H1 (cell line): ENCODE results near the gene GLYATL3. TPM values are rescaled to one million over a fixed set of nuclear protein-coding genes. Genes with fewer than 3 reads are reported as not detected.

Experiments
- CTCF ChIA-PET: fragments of 300-600 bp; sonication (Branson Sonifier 250); formaldehyde crosslinking; loops from one replicate; lab custom pipeline; 2021; ENCODE audit not compliant: partially characterized antibody; lab: Charles Lee
- POLR2A ChIA-PET: fragments of 300-600 bp; sonication (Branson Sonifier 250); formaldehyde crosslinking; loops from one replicate; lab custom pipeline; 2021; ENCODE audit warnings: inconsistent platforms; ENCODE audit not compliant: partially characterized antibody; lab: Charles Lee
- DNase-seq, 2 experiments: peaks; one replicate each; pipeline versions ENCODE4 v3.0.0 to v3.0.0-alpha.2; 2010 to 2022; ENCODE audit warnings: low spot score in 2 of 2, low read depth in 1 of 2, mixed read lengths in 1 of 2
- FAIRE-seq: peaks from 2 replicates; lab custom pipeline; 2011; peaks lifted over from hg19 to GRCh38; lab: Jason Lieb, UNC
- H2AFZ ChIP-seq: 2 replicates; pipeline ENCODE4 v1.8.1; 2012; ENCODE audit warnings: low read length, inconsistent platforms
- H2AK5ac ChIP-seq: 2 replicates; pipeline ENCODE4 v1.6.1; 2013; ENCODE audit warnings: low read depth, low read length
- H2BK120ac ChIP-seq: replicated peaks from 2 replicates; pipeline ENCODE3; 2013; ENCODE audit warnings: low read depth, low read length, inconsistent platforms
- H2BK12ac ChIP-seq: 2 replicates; pipeline ENCODE4 v1.6.1; 2013; ENCODE audit warnings: low read depth, low read length
- H2BK15ac ChIP-seq: 2 replicates; pipeline ENCODE4 v1.6.1; 2013; ENCODE audit warnings: low read length
- H2BK20ac ChIP-seq: 2 replicates; pipeline ENCODE4 v1.6.1; 2013; ENCODE audit warnings: low read length
- H2BK5ac ChIP-seq: 2 replicates; pipeline ENCODE4 v1.6.1; 2013; ENCODE audit warnings: low read depth, low read length
- H3K14ac ChIP-seq: 2 replicates; pipeline ENCODE4 v1.6.1; 2013; ENCODE audit warnings: inconsistent platforms; ENCODE audit not compliant: insufficient read length
- H3K18ac ChIP-seq: 2 replicates; pipeline ENCODE4 v1.6.1; 2013; ENCODE audit warnings: low read length; ENCODE audit errors: extremely low read depth
- H3K23ac ChIP-seq: 2 replicates; pipeline ENCODE4 v1.6.1; 2013; ENCODE audit warnings: inconsistent platforms; ENCODE audit not compliant: insufficient read length
- H3K23me2 ChIP-seq: 2 replicates; pipeline ENCODE4 v1.6.1; 2013; ENCODE audit warnings: low read depth, low read length
- H3K27ac ChIP-seq: 2 replicates; pipeline ENCODE4 v1.6.1; 2011; ENCODE audit warnings: low read depth, low read length, inconsistent platforms
- H3K27me3 ChIP-seq, 4 experiments: replicated peaks in 1 of 4; 1 replicate in 1 of 4; 2 replicates in 3 of 4; pipeline versions ENCODE4 v1.6.1 to v1.8.1; 2011 to 2013; ENCODE audit warnings: low read length in 3 of 4, mild to moderate bottlenecking in 3 of 4, inconsistent platforms in 2 of 4, mixed read lengths in 2 of 4, moderate library complexity in 1 of 4; ENCODE audit not compliant: control insufficient read depth in 3 of 4, insufficient read depth in 3 of 4; ENCODE audit errors: extremely low read depth in 1 of 4
- H3K36me3 ChIP-seq, 4 experiments: 2 replicates each; pipeline versions ENCODE4 v1.6.1 to v1.8.1; 2011 to 2013; ENCODE audit warnings: mild to moderate bottlenecking in 4 of 4, low read length in 3 of 4, moderate library complexity in 2 of 4, control low read depth in 1 of 4, inconsistent platforms in 1 of 4; ENCODE audit not compliant: insufficient read depth in 4 of 4, control insufficient read depth in 2 of 4
- H3K4ac ChIP-seq: replicated peaks from 2 replicates; pipeline ENCODE3; 2013; ENCODE audit warnings: low read length, low read depth, mixed read lengths, inconsistent platforms; ENCODE audit not compliant: insufficient read length
- H3K4me1 ChIP-seq, 4 experiments: replicated peaks in 1 of 4; 1 replicate in 1 of 4; 2 replicates in 3 of 4; pipeline versions ENCODE4 v1.6.1 to v1.8.1; 2011 to 2013; ENCODE audit warnings: low read length in 3 of 4, inconsistent platforms in 2 of 4, mixed read lengths in 1 of 4; ENCODE audit not compliant: insufficient read depth in 4 of 4, control insufficient read depth in 3 of 4
- H3K4me2 ChIP-seq, 2 experiments: 2 replicates each; pipeline versions ENCODE4 v1.6.1 to v1.8.1; 2011 to 2013; ENCODE audit warnings: low read depth in 2 of 2, low read length in 2 of 2, control low read depth in 1 of 2, inconsistent platforms in 1 of 2, mild to moderate bottlenecking in 1 of 2; ENCODE audit not compliant: insufficient read depth in 1 of 2
- H3K4me3 ChIP-seq, 4 experiments: fragments of 200-600, 300-600 bp in 1 of 4; sonication (generic), shearing (Covaris generic), sonication (Bioruptor Twin) in 1 of 4; 2 replicates each; pipeline versions ENCODE4 v1.5.1 to v1.8.1; 2011 to 2016; ENCODE audit warnings: low read length in 4 of 4, low read depth in 3 of 4, control low read depth in 2 of 4, inconsistent platforms in 2 of 4, mild to moderate bottlenecking in 2 of 4, mixed read lengths in 1 of 4, moderate library complexity in 1 of 4; ENCODE audit not compliant: insufficient read depth in 2 of 4; ENCODE audit errors: extremely low read depth in 1 of 4
- H3K56ac ChIP-seq: replicated peaks from 2 replicates; pipeline ENCODE3; 2013; ENCODE audit warnings: low read depth, mild to moderate bottlenecking, mixed read lengths, low read length, inconsistent platforms; ENCODE audit not compliant: insufficient read length
- H3K79me1 ChIP-seq: 2 replicates; pipeline ENCODE4 v1.6.1; 2013; ENCODE audit warnings: low read depth, low read length, control low read depth
- H3K79me2 ChIP-seq, 2 experiments: 2 replicates each; pipeline versions ENCODE4 v1.6.1 to v1.8.1; 2012 to 2013; ENCODE audit warnings: low read length in 2 of 2, mild to moderate bottlenecking in 2 of 2, inconsistent platforms in 1 of 2; ENCODE audit not compliant: insufficient read depth in 2 of 2, control insufficient read depth in 1 of 2
- H3K9ac ChIP-seq, 4 experiments: replicated peaks in 1 of 4; 1 replicate in 1 of 4; 2 replicates in 3 of 4; pipeline versions ENCODE4 v1.6.1 to v1.8.1; 2011 to 2013; ENCODE audit warnings: low read depth in 3 of 4, low read length in 3 of 4, control low read depth in 2 of 4, mild to moderate bottlenecking in 2 of 4, moderate library complexity in 2 of 4, inconsistent platforms in 1 of 4; ENCODE audit errors: extremely low read depth in 1 of 4
- H3K9me3 ChIP-seq, 2 experiments: 2 replicates each; pipeline versions ENCODE4 v1.6.1 to v1.8.1; 2012 to 2013; ENCODE audit warnings: mild to moderate bottlenecking in 2 of 2, moderate library complexity in 2 of 2, control low read depth in 1 of 2, inconsistent platforms in 1 of 2, low read depth in 1 of 2, low read length in 1 of 2, mixed read lengths in 1 of 2; ENCODE audit not compliant: insufficient read depth in 2 of 2
- H4K20me1 ChIP-seq, 2 experiments: replicated peaks in 1 of 2; 2 replicates each; pipeline versions ENCODE3 to v1.8.1; 2011 to 2013; ENCODE audit warnings: inconsistent platforms in 2 of 2, low read length in 2 of 2, mild to moderate bottlenecking in 1 of 2; ENCODE audit not compliant: insufficient read depth in 2 of 2, control insufficient read depth in 1 of 2
- H4K5ac ChIP-seq: 2 replicates; pipeline ENCODE4 v1.6.1; 2013; ENCODE audit warnings: low read length, low read depth, mixed read lengths, inconsistent platforms; ENCODE audit not compliant: insufficient read length
- H4K8ac ChIP-seq: 2 replicates; pipeline ENCODE4 v1.8.0; 2013; ENCODE audit warnings: mild to moderate bottlenecking, moderate library complexity, low read length, inconsistent platforms; ENCODE audit not compliant: insufficient read depth; ENCODE audit errors: extremely low read depth
- H4K91ac ChIP-seq: replicated peaks from 2 replicates; pipeline ENCODE3; 2013; ENCODE audit warnings: low read length, mixed read lengths, inconsistent platforms; ENCODE audit not compliant: insufficient read length
- CHD1 ChIP-seq: IDR thresholded peaks from 2 replicates; pipeline ENCODE4 v1.6.1; 2012; ENCODE audit warnings: low read depth, low read length, improper control_type of control experiment
- CREB1 ChIP-seq: IDR thresholded peaks from 2 replicates; pipeline ENCODE4 v1.6.1; 2012; ENCODE audit warnings: inconsistent platforms
- CTBP2 ChIP-seq: IDR thresholded peaks from 2 replicates; pipeline ENCODE4 v1.7.0; 2011; ENCODE audit warnings: borderline replicate concordance, mild to moderate bottlenecking, moderate library complexity, mixed read lengths, low read length; ENCODE audit not compliant: insufficient read depth, insufficient read length
- EZH2 ChIP-seq: fragments of 200-600 bp; sonication (generic); IDR thresholded peaks from 2 replicates; pipeline ENCODE4 v1.7.1; 2012; ENCODE audit warnings: low read depth, mild to moderate bottlenecking, moderate library complexity, low read length, inconsistent platforms; ENCODE audit not compliant: severe bottlenecking
- FOSL1 ChIP-seq: IDR thresholded peaks from 2 replicates; pipeline ENCODE4 v1.6.1; 2011; ENCODE audit warnings: mild to moderate bottlenecking, low read depth, low read length, moderate library complexity; ENCODE audit not compliant: insufficient read depth
- JUND ChIP-seq: IDR thresholded peaks from 2 replicates; pipeline ENCODE4 v1.6.1; 2011; ENCODE audit warnings: mild to moderate bottlenecking, improper control_type of control experiment, low read length
- KDM1A ChIP-seq: fragments of 200-600, 300-600 bp; sonication (generic); IDR thresholded peaks from 2 replicates; pipeline ENCODE4 v1.7.1; 2016; ENCODE audit warnings: mild to moderate bottlenecking, low read length, borderline replicate concordance
- NRF1 ChIP-seq: IDR thresholded peaks from 2 replicates; pipeline ENCODE4 v1.6.1; 2011; ENCODE audit warnings: mild to moderate bottlenecking, low read depth, low read length, improper control_type of control experiment
- POLR2A ChIP-seq, 2 experiments: IDR thresholded peaks; 1 replicate in 1 of 2; 2 replicates in 1 of 2; pipeline ENCODE4 v1.6.1; 2011; ENCODE audit warnings: low read depth in 2 of 2, low read length in 2 of 2, mild to moderate bottlenecking in 2 of 2; ENCODE audit errors: control extremely low read depth in 1 of 2
- POU5F1 ChIP-seq: IDR thresholded peaks from 2 replicates; pipeline ENCODE4 v1.6.1; 2011; ENCODE audit warnings: low read depth, mild to moderate bottlenecking, low read length, moderate library complexity
- SP2 ChIP-seq: IDR thresholded peaks from 2 replicates; pipeline ENCODE4 v1.6.1; 2012; ENCODE audit warnings: mild to moderate bottlenecking, low read length, inconsistent platforms
- TBP ChIP-seq: IDR thresholded peaks from 2 replicates; pipeline ENCODE4 v1.6.1; 2011; ENCODE audit warnings: low read depth, low read length, improper control_type of control experiment
- TEAD4 ChIP-seq: IDR thresholded peaks from 2 replicates; pipeline ENCODE4 v1.6.1; 2012; ENCODE audit warnings: low read depth, low read length, inconsistent platforms, mixed read lengths
- WGBS, 2 experiments: shearing (Covaris generic) in 1 of 2; methylation state at CpG; one replicate each; pipeline versions ENCODE4 v1.1.6 to v1.1.7; 2013 to 2015; ENCODE audit warnings: low lambda C conversion rate in 2 of 2, mixed read lengths in 2 of 2, inconsistent platforms in 1 of 2, low coverage in 1 of 2, missing lambda C conversion rate in 1 of 2; ENCODE audit not compliant: insufficient replicate concordance in 2 of 2, insufficient coverage in 1 of 2, insufficient read length in 1 of 2; ENCODE audit errors: extremely low coverage in 1 of 2, missing lambda C conversion rate in 1 of 2; 5-methylcytosine and 5-hydroxymethylcytosine counted together
- polyA plus RNA-seq, 7 experiments: library from polyadenylated mRNA; depleted of rRNA in 3 of 7; stranded (reverse) in 5 of 7; unstranded in 2 of 7; fragments of >200 nt in 5 of 7; fragments of 200-250 nt in 2 of 7; gene quantifications; 1 replicate in 5 of 7; 2 replicates in 1 of 7; 4 replicates in 1 of 7; pipeline versions ENCODE4 v1.2.1 to v1.2.3, GENCODE V29; 2011 to 2013; ENCODE audit warnings: missing spikeins in 2 of 7, mixed read lengths in 2 of 7
- total RNA-seq: library from RNA; stranded (reverse); fragmentation: NEBNext Ultra II Directional; extraction: Animal tissue kit (Norgen Biotek cat#: 25700); gene quantifications from 2 replicates; pipeline ENCODE4 v1.2.1, GENCODE V29; 2021

Gene GLYATL3
- total and polyA plus RNA-seq, 2 of the 8 experiments (the other 6 are each of a cell fraction or from before 2014, with no cell fraction given), result not detected

DNA sequence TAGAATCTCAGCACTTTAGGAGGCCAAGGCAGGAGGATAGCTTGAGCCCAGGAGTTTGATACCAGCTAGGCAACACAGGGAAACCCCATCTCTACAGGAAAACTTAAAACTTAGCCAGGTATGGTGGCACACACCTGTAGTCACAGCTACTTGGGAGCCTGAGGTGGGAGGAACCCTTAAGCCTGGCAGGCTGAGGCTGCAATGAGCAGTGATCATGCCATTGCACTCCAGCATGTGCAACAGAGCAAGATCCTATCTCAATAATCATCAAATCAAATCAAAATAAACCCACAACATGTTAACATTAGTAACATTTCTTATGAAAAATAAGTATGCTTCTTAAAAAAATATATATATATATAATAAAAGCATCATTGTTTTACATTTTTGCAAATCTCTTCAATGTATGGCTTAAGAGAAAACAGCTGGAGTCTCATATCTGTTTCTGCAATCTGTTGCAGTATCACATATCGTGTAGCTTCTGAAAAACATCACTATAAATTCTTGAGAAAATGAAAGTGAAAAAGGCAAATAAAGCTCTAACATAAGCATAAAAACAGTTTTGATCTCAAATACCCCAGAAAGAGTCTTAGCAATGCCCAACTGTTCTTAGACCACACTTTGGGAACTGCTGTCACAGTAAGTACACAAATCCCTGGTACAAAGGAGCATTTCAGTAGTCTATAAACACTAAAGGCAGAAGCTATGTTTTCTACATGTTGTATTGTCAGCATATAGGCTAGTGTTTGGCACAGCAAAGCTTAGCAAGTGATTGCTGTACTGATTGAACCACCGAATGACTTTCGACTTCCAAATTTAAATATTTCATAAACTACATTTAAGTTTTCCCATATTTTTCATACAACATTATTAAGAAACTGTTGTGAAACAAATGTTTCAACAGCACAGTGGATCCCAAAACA lies 44.7 kb upstream of the GLYATL3 start:
- no peak overlapping the region for H2AFZ ChIP-seq
- no peak overlapping the region for H4K8ac ChIP-seq
- H2BK120ac ChIP-seq, result no peak overlapping the region
- no peak overlapping the region for H2BK20ac ChIP-seq
- no peak overlapping the region for H3K9ac ChIP-seq
- FAIRE-seq (no peak), DNase-seq (no peak)
- H4K91ac ChIP-seq, result no peak overlapping the region
- H2BK12ac ChIP-seq, result no peak overlapping the region
- no peak overlapping the region for H2BK15ac ChIP-seq
- no peaks in the 10 kb centered on the region for H4K20me1 ChIP-seq
- H3K23ac ChIP-seq, result no peak overlapping the region
- no peak overlapping the region for H3K18ac ChIP-seq
- ChIA-PET CTCF (interaction anchor here (1.0 kb wide), 2 partner anchors 15 to 57 kb away, joined by 3 to 4 read pairs; no protein-coding TSS in a partner anchor), POLR2A (no interaction called here)
- no peaks in the 10 kb centered on the region for H3K79me1 ChIP-seq
- H3K36me3 ChIP-seq, result peaks cover 0 to 14% (median 1%) of the 10 kb centered on the region in 4 experiments; a peak in 3 of 8 replicates
- H3K27ac ChIP-seq, result no peak overlapping the region
- no peaks in the 10 kb centered on the region for H3K4me1 ChIP-seq
- H4K5ac ChIP-seq, result no peak overlapping the region
- H3K9me3 ChIP-seq, result no peaks in the 10 kb centered on the region
- no peak overlapping the region for H3K14ac ChIP-seq
- 95 to 100% methylated on average over 2 to 3 of the region's 3 CpGs for WGBS, 2 experiments
- no peak overlapping the region for H3K4ac ChIP-seq
- H3K4me2 ChIP-seq, result no peak overlapping the region
- no peak overlapping the region for H2BK5ac ChIP-seq
- H3K27me3 ChIP-seq, result no peaks in the 10 kb centered on the region
- no peak overlapping the region for H3K4me3 ChIP-seq
- H2AK5ac ChIP-seq, result no peak overlapping the region
- H3K23me2 ChIP-seq, result no peaks in the 10 kb centered on the region
- no peak overlapping the region for H3K56ac ChIP-seq
- H3K79me2 ChIP-seq, result 0 out of 4 replicates have a peak, but pooled peaks cover 0 to under 1% of the 10 kb centered on the region in 2 experiments
- TF ChIP-seq NRF1, result no peak
- TF ChIP-seq CREB1, result no peak
- TF ChIP-seq TEAD4, result no peak
- TF ChIP-seq JUND, result no peak
- no peak for TF ChIP-seq CTBP2
- TF ChIP-seq CHD1, result no peak
- TF ChIP-seq FOSL1, result no peak
- TF ChIP-seq POU5F1, result no peak
- TF ChIP-seq KDM1A, result no peak
- no peak for TF ChIP-seq EZH2
- no peak for TF ChIP-seq TBP
- no peak for TF ChIP-seq POLR2A (IDR thresholded peaks at IDR 0.05; ENCODE audit: control extremely low read depth in 1 of 2, low read depth in 2 of 2, low read length in 2 of 2)
- no peak for TF ChIP-seq SP2
